NB4 (cell line): Measurements from ENCODE around the gene NUFIP2.
"Not testable (repeated sequence)": the region's sequence is repeated elsewhere in the genome, so short reads cannot be mapped to it uniquely, and the experiment has no call there.

Experiments used
- CTCF ChIP-seq: IDR thresholded peaks from one replicate; pipeline ENCODE4 v1.5.1; 2012; ENCODE audit warnings: low read depth, low read length
- MYC ChIP-seq: IDR thresholded peaks from 2 replicates; pipeline ENCODE4 v1.6.1; 2011; ENCODE audit warnings: low read depth, low read length
- POLR2A ChIP-seq: IDR thresholded peaks from 2 replicates; pipeline ENCODE4 v1.6.1; 2011; ENCODE audit warnings: mild to moderate bottlenecking; ENCODE audit not compliant: insufficient read length; ENCODE audit errors: extremely low read depth
- TF ChIP-seq, protein P1 (sequence below): IDR thresholded peaks from 2 replicates; pipeline ENCODE4 v1.6.1; 2011; ENCODE audit warnings: low read depth, low read length

- TF ChIP-seq CTCF, MYC, POLR2A: not testable (repeated sequence)
- TF ChIP-seq, protein P1, sequence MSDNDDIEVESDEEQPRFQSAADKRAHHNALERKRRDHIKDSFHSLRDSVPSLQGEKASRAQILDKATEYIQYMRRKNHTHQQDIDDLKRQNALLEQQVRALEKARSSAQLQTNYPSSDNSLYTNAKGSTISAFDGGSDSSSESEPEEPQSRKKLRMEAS: not testable (repeated sequence)
Observed at GRCh38 chr17:29339016-29339415, 45.1 kb upstream of the NUFIP2 start.
